Measurements from ENCODE around the gene ABHD16A. TPM values are rescaled to one million over a fixed set of nuclear protein-coding genes. Genes with fewer than 3 reads are reported as not detected.

The ABHD16A gene
- total RNA-seq, 4 donors from 2014 or later = 37.1 to 62.1 (median 49.9) TPM

GRCh38 chr6:31723980-31724691, 21.0 kb upstream of the ABHD16A start:
- TF ChIP-seq EP300 (IDR thresholded peaks at IDR 0.05) (no peak), CTCF (IDR thresholded peaks at IDR 0.05) (no peak), POLR2A (IDR thresholded peaks at IDR 0.05) (no peak)
- Histone ChIP-seq H3K4me3 (no peak overlapping the region), H3K36me3 (peaks cover 0 to 31% (median 0%) of the 10 kb centered on the region in 3 donors), H3K4me1 (peaks cover 0 to 30% (median 16%) of the 10 kb centered on the region in 4 donors), H3K27me3 (no peaks in the 10 kb centered on the region), H3K27ac (no peak overlapping the region), H3K9me3 (no peaks in the 10 kb centered on the region)
- no peak for DNase-seq (ENCODE audit: low spot score in 2 of 2)
- WGBS, 2 donors = 71 to 80% methylated on average over 25 of the region's 25 CpGs

GRCh38 chr6:31723245-31723979, 20.3 kb upstream of the ABHD16A start, which contains the start of gene MPIG6B:
Gene MPIG6B (plus strand): TSS chr6:31723373. CDS start chr6:31723384, 11 bp downstream.
- WGBS, 2 donors = 64 to 75% methylated on average over 36 to 46 of the region's 46 CpGs
- H3K36me3 ChIP-seq = peaks cover 0 to 31% (median 0%) of the 10 kb centered on the region in 3 donors
- TF ChIP-seq CTCF (IDR thresholded peaks at IDR 0.05) = no peak
- TF ChIP-seq POLR2A (IDR thresholded peaks at IDR 0.05) = no peak
- TF ChIP-seq EP300 (IDR thresholded peaks at IDR 0.05) = no peak
- DNase-seq (ENCODE audit: low spot score in 2 of 2) = no peak
- H3K27ac ChIP-seq = no peak within 1 kb of the TSS
- no peaks in the 10 kb centered on the region for H3K9me3 ChIP-seq
- peaks cover 0 to 23% (median 11%) of the 10 kb centered on the region in 4 donors for H3K4me1 ChIP-seq
- no peak within 1 kb of the TSS for H3K4me3 ChIP-seq
- H3K27me3 ChIP-seq = no peaks in the 10 kb centered on the region

- 82 to 84% methylated on average over 3 of the region's 3 CpGs for WGBS, 2 donors
- H3K27me3 ChIP-seq = no peaks in the 10 kb centered on the region
Measured at GRCh38 chr6:31722173-31722572, 19.0 kb upstream of the ABHD16A start.

DNA sequence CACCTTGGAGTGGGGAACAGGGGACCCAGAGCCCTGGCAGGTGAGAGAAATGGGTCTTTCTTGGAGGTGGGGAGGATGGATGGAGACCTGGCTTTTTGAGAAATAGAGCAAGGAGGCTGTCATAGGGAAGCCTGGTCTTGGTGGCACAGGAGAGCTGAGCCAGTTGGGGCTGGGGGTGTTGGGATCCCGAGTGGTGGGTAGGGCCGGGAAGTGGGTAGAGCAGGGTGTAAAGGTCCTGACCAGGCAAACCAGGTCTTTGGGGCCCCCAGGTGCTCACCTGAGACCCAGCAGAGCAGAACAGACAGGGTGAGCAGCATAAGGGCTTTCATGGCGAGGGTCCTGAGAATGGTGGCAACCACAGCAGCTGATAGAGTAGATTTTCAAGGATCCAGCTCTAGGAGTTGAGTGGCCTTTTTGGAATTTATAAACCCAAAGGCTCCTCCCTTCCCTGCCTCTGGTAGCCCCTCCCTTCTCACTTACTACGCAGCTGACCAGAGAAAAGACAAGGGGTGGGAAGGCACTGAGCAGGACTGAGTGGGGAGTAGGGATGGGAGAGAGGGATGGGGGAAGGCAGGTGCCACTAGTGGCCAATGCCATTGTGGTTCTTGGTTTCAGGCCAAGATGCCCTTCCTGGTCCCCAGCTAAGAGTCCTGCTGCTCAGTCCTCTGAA, 18.4 kb upstream of the ABHD16A start, which contains the start of gene LY6G6C:
TSS of gene LY6G6C (minus strand) at position 396 of the 670 bp plus-strand sequence. CDS start at position 329, 67 bp downstream.
- peaks cover 0 to 3% (median 0%) of the 10 kb centered on the region in 4 donors for H3K4me1 ChIP-seq
- TF ChIP-seq EP300 (IDR thresholded peaks at IDR 0.05) (no peak), POLR2A (IDR thresholded peaks at IDR 0.05) (no peak), CTCF (IDR thresholded peaks at IDR 0.05) (no peak)
- no peak within 1 kb of the TSS for H3K4me3 ChIP-seq
- peaks cover 0 to 15% (median 0%) of the 10 kb centered on the region in 3 donors for H3K36me3 ChIP-seq
- H3K27me3 ChIP-seq = no peaks in the 10 kb centered on the region
- H3K27ac ChIP-seq = no peak within 1 kb of the TSS
- WGBS, 2 donors = 71 to 74% methylated on average over 4 of the region's 4 CpGs
- no peak for DNase-seq (ENCODE audit: low spot score in 2 of 2)
- H3K9me3 ChIP-seq = no peaks in the 10 kb centered on the region

More at GRCh38 chr6:31722173-31722572, 19.0 kb upstream of the ABHD16A start:
- DNase-seq (ENCODE audit: low spot score in 2 of 2) = no peak
- Histone ChIP-seq H3K4me1 (peaks cover 0 to 10% (median under 1%) of the 10 kb centered on the region in 4 donors), H3K9me3 (no peaks in the 10 kb centered on the region), H3K4me3 (no peak overlapping the region), H3K27ac (no peak overlapping the region), H3K36me3 (peaks cover 0 to 22% (median 0%) of the 10 kb centered on the region in 3 donors)
- TF ChIP-seq CTCF (IDR thresholded peaks at IDR 0.05) (no peak), EP300 (IDR thresholded peaks at IDR 0.05) (no peak), POLR2A (IDR thresholded peaks at IDR 0.05) (no peak)

Measured in tibial nerve (tissue), 4 donors.